HG03139 (cell line): Measurements from ENCODE around the gene ZBTB7C.

Experiments
- ATAC-seq: cut with Tn5 transposase; IDR thresholded peaks from one replicate; pipeline ENCODE4 v1.9.1; 2021; ENCODE audit not compliant: unreplicated experiment

Gene ZBTB7C

GRCh38 chr18:48219037-48219809 is 190.0 kb downstream of the ZBTB7C start:
- no peak for ATAC-seq

DNA sequence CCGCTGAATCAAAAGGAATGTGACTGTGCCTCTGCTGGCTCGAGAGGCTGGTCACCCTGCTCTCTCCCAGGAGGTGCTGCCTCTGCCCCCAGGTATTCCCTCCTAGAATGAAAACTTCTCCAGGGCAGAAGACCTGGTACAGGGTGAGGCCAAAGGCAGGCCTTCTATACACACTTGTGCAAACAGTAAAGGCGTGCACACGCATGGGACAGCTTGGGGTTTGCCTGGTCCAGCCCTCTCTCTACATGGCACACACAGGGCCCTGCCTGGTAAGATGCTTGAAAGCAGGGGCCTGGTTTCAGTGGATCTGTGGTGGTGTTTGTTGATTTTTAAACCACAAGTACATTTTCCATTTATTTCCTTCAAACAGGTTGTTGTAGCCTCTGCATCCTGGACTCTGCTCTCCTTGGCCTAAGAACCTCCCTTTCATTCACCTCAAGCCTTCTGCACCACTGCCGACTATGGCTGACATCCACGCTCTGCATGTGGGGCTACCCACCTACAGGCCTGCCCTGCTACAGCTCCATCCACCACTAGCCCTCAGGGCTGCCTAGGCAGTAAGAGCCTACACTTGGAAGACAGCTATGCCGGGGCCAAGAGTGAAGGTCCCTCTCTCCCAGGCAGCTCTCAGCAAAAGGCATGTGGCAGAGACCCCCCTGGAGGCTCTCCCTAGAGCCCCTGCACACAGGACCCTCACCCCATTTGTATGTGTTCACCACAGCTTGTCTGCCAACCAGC is 190.7 kb downstream of the ZBTB7C start:
- no peak for ATAC-seq

- no peak for ATAC-seq
Observed at GRCh38 chr18:48217258-48218250, 191.6 kb downstream of the ZBTB7C start.

- ATAC-seq = no peak
Observed at GRCh38 chr18:48216639-48217257, 192.4 kb downstream of the ZBTB7C start.

DNA sequence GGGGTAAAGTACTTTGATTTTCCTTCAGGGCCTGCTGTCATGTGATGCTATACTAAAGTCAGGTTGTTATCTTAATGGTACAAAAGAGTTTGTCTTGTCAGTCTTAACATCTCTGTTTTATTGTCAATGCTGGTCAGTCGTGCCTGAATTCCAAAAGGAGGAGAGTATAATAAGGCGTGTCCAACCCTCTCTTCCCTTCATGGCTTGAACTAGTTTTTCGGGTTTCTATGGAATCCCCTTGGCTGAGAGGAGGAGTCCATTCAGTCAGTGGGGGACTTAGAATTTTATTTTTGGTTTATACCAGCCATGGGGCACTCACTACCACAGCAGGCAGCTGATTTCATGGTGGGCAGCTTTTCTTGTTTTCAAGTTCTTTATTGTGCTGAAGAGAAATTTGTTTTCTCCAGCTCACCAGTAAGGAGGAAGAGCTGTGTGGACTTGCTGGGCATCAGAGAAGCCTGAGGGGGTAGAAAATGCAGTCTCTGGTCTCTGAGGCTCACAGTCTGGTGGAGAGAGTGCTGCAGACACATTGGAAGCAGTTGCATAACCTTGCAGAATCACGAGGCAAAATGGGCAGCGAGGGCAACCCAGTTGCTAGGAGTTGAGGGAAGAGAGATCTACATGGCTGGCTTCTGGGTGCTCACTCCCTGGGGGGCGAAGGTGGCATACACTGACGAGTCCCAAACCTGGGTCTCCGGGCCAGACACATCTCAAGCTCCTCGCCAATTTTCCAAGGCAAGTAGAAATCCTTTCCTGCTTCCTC is 193.1 kb downstream of the ZBTB7C start:
- ATAC-seq = no peak

GRCh38 chr18:48213791-48214190 is 195.4 kb downstream of the ZBTB7C start:
- ATAC-seq = no peak

GRCh38 chr18:48208432-48209140 is 200.6 kb downstream of the ZBTB7C start:
- ATAC-seq = no peak

DNA sequence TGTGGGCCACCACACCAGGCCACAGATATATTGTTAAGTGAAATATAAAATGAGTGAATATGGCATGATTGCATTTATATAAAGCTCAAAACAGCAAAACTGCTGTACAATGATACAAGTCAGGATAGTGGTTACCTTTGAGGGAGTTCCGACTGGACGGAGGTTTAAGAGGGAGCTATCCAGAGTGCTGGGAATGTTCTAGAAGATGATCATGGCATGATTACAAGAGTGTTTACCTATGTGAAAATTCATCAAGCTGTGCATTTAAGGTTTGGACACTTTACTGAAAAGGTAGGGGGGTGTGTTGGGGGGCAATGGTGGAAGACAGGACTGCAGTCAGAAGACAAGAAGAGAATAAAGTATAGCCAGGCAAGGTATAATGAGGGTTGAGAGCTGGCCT is 201.4 kb downstream of the ZBTB7C start:
- no peak for ATAC-seq

GRCh38 chr18:48206887-48207286 is 202.3 kb downstream of the ZBTB7C start:
- no peak for ATAC-seq

- ATAC-seq = no peak
Observed at GRCh38 chr18:48203961-48204666, 205.1 kb downstream of the ZBTB7C start.

DNA sequence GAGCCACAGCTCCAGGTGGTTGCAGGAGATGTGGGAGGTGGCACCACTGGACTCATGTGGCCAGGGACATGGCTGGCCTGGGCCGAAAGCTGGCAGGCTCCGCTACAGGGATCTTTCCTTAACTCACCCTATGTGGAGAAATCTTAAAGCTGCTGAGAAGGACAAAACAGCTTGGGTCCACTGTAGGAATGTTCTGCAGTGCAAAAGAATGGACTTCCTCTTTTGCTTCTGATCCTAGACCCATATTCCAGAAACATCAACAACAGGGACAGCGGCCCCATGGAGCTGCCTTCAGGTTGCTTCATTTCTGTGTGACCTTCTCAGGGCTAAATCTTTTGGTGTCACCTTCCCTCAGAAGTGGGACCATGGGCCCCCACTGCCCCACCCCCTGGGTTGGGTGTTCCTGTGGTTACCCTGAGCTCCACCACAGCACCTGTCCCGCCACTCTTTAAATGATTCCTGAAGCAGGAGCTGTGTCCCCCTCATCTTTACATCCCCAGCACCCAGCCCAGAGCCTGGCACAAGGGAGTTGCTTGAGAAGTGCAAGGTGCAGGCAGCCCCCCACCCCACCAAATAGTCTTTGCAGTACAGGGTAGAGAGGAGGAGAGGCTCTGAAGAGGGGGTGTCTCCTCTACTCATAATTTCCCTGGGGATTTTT is 205.8 kb downstream of the ZBTB7C start:
- ATAC-seq = no peak

DNA sequence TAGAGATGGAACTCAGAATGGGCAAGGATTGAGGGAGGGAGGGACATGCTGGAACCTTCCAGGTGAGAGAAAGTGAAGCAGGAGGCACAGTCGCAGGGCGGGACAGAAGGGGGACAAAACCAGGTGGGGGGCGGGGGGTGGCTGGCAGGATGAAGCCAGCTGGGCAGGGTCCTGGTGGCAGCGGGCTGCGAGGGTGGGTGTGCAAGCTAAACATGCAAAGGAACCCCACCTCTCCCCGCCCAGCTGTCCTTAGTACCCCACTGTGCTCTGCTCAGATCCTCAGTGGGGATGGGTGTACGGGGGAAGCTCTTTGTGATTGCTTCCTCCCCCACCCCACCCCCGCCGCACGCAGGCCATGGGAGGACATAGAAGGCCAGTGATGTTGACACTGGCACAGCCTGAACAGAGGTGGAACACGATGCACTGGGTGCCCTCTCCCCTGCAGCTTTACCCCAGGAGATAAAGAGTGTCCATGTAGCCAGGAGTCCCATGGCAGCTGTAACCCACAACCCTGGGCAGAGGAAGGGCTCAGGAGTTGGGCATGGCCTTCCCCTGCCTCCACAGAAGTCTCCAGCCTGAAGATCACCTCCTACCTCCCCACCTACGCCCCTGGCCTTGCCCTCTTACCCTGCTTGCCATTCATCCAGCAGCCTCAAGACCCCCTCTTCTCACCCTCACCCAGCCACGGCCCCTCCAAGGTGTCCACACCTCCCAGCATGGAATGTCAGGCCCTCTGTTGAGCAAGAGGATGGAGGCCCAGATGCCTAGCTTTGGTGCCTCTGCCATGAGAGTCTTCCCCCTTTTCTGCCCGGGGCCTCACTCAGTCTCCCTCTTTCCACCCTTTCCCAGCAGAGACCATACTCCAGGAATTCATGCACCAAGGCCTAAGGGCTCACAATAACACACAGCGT is 206.6 kb downstream of the ZBTB7C start:
- ATAC-seq = no peak

DNA sequence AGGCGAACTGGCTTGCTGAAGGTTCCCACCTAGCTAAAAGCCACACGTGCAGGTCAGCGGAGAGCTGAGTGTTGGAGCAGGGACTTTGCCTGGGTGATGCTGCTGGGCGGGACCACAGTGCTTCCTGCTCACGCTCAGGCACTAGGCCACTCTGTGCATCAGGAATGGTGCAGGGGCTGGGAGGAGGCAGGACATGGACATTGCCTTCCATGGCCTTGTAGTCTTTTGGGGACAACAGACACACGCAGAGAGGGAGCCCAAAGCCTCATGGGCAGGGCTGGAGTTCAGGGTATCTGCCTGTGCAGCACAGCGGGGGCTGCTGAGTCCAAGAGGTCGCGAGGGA is 207.2 kb downstream of the ZBTB7C start:
- no peak for ATAC-seq

DNA sequence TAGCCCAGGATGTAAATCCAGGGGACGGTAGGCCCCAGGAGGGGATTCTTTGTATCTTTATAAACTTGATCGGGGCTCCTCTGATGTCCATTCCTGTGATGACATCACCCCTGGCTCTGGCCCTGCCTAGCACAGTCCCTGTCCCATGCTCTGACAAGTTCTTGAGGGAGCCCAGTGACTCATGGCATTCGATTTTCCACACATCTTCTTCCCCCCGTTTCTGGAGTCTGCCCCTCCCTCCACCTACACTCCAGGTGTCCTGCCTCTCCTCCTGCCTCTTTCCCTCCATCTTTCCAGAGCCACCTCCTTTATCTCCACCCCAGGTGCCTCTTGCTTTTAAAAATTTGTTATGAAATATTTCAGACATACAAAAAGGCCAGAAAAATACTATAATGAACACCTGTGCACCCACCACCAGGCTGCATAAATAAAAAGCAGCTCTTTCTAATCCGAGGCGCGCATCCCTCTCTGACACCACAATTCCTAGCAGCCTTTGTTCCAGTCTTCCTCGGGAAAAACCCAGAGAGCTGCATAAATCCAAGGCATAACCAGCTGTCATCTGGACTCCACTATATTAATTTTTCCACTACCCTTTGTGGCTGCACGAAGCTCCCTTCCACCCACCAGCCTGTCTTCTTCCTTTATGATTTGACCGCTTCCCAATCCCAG is 207.7 kb downstream of the ZBTB7C start:
- no peak for ATAC-seq

DNA sequence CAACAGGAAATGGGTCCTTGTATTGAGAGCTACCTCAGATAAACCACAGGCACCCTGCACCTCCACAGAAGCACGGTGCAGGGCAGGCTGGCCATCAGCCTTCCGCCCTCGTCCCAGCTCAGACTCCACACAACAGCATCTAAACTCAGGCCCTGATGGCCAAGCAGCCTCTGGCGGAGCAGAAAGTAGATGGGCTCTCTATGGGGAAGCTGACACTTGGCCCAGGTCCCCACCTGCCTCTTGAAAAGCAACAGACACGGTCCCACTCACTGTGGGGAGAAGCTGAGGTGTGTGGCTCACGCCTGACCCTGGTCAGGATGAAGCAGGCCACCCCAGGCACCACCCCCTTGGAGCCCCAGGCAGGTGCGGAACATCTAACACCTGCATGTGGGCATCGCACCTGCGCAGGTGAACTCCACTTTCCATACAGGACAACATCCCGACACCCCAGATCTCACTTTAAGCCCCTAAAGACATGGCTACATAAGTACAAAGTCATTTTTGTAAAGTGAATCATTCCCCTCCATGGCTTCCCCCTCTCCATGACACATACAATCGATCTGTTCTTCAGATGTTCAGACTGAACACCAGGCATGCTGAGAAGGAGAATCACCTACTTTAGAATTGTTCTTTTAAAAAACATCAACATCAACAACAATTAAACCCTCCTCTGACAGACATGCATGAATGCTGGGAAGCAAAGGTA is 208.4 kb downstream of the ZBTB7C start:
- ATAC-seq = no peak

GRCh38 chr18:48199399-48199798 is 209.8 kb downstream of the ZBTB7C start:
- ATAC-seq = no peak
